ENCODE results near the gene SLC35G3. TPM values are rescaled to one million over a fixed set of nuclear protein-coding genes. Genes with fewer than 3 reads are reported as not detected.
"Not testable (repeated sequence)": the region's sequence is repeated elsewhere in the genome, so short reads cannot be mapped to it uniquely, and the experiment has no call there.

SLC35G3 gene
- total RNA-seq, 1 donor from 2014 or later: 0.48 TPM

GRCh38 chr17:35166526-35166925 is 27.7 kb downstream of the SLC35G3 start:
- no peak for DNase-seq (ENCODE audit: low spot score)

DNA sequence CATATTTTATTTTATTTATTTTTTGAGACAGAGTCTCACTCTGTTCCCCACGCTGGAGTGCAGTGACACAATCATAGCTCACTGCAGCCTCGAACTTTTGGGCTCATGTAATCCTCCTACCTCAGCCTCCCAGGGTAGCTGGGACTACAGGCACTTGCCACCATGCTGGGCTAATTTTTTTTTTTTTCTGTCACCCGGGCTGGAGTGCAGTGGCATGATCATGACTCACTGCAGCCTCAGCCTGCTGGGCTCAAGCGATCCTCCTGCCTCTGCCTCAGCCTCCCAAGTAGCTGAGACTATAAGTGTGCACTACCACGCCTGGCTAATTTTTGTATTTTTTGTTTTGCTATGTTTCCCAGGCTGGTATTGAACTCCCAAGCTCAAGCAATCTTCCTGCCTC is 29.5 kb downstream of the SLC35G3 start:
- no peak for DNase-seq (ENCODE audit: low spot score)

DNA sequence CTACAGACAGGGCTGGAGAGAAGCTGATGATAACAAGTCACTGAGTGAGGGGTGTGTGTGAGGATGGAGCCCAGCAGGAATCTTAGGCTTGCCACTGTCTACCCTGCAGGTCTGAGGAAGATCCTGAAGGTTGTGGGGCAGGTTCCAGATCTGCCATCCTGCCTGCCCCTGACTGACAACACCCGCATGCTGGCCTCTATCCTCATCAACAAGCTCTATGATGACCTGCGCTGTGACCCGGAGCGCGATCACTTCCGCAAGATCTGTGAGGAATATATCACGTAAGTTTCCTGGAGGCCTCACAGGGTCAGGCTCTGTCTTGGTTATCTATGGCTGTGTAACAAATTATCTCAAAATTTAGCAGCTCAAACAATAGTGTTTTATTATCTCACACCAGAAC is 30.3 kb downstream of the SLC35G3 start:
- DNase-seq (ENCODE audit: low spot score): no peak

GRCh38 chr17:35162755-35163154 is 31.4 kb downstream of the SLC35G3 start:
- DNase-seq (ENCODE audit: low spot score): no peak

DNA sequence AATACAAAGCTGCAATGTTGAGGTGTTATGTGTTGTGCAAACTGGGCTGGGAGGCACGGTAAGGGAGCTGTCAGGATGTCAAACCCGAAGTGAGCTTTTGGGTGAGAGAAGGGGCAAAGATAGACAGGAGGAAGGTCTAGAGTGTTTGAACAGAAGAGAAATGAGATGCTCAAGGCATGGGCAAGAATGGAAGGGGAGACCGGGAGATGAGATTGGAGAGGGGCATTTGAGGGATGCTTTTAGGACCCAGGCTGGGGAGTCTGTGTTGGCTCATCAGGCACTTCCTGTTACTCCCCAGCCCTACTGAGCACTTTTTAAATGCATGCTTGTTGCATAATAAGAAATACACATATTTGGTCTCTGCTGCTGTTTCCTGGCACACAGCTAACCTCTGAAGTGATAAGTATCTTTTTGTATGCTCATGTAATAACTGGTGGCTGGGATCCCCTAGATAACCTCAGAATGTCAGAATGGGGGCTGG is 32.9 kb downstream of the SLC35G3 start:
- DNase-seq (ENCODE audit: low spot score): no peak

- DNase-seq (ENCODE audit: low spot score): no peak
Observed at GRCh38 chr17:35160354-35161201, 33.6 kb downstream of the SLC35G3 start.

DNA sequence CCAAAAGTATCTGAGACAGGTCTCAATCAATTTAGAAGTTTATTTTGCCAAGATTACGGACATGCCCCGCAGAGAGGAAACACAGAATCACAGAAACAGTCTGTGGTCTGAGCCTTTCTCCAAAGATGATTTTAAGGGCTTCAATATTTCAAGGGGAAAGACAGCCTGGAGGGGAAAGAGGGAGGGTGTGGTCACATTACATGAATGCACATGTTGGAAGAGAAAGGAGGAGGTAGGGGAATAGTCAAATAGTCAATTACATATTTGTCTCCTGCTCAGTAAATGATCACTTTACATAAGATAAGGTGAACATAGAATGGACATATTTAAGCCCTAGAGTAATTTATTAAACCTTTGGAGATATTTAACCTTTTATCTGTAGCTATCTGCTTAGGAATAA is 34.3 kb downstream of the SLC35G3 start:
- no peak for DNase-seq (ENCODE audit: low spot score)

DNA sequence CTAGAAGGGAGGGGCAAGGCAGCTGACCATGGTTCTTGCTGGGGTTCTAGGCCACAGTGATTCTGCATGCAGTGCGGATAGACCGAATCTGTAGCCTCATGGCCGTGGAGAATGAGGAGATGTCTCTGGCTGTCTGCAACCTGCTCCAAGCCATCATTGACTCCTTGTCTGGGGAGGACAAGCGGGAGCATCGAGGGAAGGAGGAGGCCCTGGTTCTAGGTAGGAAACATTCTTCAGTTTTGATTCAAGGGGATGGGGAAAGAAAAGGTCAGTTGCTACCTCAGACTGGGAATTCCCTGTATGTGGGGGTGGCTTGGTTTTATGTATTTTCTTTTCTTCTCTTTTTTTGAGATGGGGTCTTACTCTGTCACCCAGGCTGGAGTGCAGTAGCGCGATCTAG is 38.9 kb downstream of the SLC35G3 start:
- no peak for DNase-seq (ENCODE audit: low spot score)

GRCh38 chr17:35154196-35155165 is 39.7 kb downstream of the SLC35G3 start:
- DNase-seq (ENCODE audit: low spot score): no peak

GRCh38 chr17:35152421-35153140 is 41.6 kb downstream of the SLC35G3 start:
- no peak for DNase-seq (ENCODE audit: low spot score)

GRCh38 chr17:35151080-35151479 is 43.1 kb downstream of the SLC35G3 start:
- not testable (repeated sequence) for DNase-seq (ENCODE audit: low spot score)

DNA sequence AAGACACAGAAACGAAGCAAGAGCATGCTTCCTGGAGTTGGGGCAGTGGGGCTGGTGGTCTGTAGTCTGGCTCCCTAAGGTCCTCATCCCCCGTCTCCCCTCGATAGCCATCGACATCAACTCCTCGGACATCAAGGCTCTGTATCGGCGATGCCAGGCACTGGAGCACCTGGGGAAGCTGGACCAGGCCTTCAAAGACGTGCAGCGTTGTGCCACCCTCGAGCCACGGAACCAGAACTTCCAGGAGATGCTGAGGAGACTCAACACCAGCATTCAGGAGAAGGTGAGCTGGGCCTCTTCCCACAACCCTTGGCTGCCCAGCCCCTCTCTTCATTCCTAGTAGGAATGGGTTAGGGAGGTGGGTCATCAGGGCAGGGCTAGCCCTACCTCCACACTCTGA is 44.3 kb downstream of the SLC35G3 start:
- DNase-seq (ENCODE audit: low spot score): no peak

DNA sequence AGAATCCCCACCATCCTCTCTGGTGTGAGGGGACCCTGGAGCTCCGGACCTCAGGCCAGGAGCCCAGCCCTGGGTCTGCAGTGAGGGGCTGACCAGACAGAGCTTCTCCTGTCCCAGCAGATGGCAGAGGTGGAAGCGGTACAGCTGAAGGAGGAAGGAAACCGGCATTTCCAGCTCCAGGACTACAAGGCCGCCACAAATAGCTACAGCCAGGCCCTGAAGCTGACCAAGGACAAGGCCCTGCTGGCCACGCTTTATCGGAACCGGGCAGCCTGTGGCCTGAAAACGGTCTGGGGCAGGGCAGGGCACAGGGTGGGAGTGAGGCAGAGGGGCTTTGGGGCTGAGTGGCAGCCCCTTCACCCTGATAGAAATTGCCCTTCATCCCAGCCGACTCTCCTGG is 46.0 kb downstream of the SLC35G3 start:
- DNase-seq (ENCODE audit: low spot score): no peak

DNA sequence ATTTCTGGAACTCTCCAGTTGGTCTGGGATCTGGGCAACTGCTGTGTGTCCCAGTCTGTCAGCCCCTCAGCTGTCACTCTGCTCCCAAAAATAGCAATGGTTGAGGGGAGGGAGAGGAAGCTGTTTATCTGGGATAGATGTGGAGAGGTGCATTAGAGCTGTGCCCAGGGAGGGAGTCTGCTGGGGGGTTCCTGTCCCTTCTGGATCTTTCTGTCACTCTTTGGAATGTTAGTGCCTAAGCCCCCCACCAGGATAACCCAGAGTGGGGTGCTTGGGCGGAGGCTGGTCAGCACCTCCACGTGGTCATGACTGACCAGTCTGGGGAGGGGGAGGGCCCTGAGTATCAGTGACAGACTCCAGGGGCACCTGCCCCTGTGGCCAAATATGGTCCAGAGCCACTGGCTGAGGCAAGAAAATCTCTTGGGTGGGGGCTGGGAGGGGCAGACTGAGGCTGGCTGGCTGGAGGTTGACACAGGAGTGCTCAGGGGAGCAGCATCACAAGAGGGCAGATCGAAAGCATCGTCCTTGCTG is 46.8 kb downstream of the SLC35G3 start, which contains the start of gene UNC45B:
Gene UNC45B, plus strand, starts transcription at position 443 of the 531 bp plus-strand sequence. CDS start 447 bp downstream, outside the sequence.
- DNase-seq (ENCODE audit: low spot score): no peak

GRCh38 chr17:35146214-35146833 is 47.9 kb downstream of the SLC35G3 start:
- no peak for DNase-seq (ENCODE audit: low spot score)

DNA sequence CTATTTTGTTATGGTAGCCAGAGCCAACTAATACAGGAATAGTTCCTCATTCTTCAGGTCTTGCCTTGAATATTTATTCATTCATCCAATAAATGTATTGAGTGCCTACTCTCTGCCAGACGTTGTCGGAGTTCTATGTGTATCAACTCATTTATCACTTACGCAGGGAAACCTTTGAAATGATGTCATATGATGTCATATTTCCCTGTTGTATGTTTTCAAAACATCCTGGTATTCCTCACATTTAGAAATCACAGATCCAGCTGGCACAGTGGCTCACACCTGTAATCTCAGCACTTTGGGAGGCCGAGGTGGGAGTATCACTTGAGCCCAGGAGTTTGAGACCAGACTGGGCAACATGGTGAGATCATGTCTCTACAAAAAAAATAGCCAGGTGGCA is 49.4 kb downstream of the SLC35G3 start:
- no peak for DNase-seq (ENCODE audit: low spot score)

All from umbilical cord (tissue), 2 donors.